ENCODE measurements around the gene FAM181A.

Gene FAM181A

DNA sequence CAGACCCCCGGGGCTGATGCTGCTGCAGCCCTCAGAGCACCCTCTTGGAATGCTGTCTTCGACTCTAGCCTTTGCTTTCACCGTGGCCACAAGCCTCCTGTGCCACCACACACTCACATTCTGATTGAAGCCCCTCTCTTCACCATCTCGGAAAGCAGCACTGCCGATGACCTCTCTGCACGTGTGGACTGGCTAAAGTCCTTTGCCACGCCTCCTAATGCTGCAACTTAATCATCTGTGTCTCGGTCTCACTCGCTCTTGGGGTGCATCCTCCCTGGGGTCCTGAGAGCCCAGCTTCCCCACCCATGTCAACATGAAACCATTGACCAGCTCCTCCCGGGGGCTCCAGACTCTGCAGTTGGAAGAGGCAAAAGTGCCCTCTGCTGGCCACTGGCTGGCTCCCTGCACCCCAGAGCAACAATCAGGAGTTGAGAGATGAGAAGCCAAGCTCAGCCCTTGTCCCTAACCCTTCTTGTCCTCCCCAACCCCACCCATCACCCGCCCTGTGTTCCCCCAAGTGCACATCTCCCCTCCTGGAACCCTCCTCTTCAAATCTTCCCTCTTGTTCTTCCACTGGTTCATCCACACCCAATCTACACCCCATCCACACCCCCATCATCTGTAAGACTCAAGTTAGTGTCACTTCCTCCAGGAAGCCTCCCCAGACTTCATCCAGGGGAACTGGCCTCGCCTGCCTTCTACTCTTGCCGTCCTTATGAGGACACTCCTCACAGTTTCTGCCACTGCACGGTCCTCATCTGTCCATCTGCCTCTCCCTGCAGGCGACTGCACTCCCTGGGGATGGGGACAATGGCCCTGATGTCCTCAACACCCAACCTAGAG lies 23.6 kb upstream of the FAM181A start:
- no peak overlapping the region for H3K4me3 ChIP-seq (replicated peaks in 1 of 2; ENCODE audit: low read depth in 2 of 2, low read length in 2 of 2)
- DNase-seq (ENCODE audit: low read depth in 2 of 2) = no peak
- TF ChIP-seq, protein P1, sequence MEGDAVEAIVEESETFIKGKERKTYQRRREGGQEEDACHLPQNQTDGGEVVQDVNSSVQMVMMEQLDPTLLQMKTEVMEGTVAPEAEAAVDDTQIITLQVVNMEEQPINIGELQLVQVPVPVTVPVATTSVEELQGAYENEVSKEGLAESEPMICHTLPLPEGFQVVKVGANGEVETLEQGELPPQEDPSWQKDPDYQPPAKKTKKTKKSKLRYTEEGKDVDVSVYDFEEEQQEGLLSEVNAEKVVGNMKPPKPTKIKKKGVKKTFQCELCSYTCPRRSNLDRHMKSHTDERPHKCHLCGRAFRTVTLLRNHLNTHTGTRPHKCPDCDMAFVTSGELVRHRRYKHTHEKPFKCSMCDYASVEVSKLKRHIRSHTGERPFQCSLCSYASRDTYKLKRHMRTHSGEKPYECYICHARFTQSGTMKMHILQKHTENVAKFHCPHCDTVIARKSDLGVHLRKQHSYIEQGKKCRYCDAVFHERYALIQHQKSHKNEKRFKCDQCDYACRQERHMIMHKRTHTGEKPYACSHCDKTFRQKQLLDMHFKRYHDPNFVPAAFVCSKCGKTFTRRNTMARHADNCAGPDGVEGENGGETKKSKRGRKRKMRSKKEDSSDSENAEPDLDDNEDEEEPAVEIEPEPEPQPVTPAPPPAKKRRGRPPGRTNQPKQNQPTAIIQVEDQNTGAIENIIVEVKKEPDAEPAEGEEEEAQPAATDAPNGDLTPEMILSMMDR (IDR thresholded peaks at IDR 0.05; ENCODE audit: low read depth, low read length) = peak; percentile 18

DNA sequence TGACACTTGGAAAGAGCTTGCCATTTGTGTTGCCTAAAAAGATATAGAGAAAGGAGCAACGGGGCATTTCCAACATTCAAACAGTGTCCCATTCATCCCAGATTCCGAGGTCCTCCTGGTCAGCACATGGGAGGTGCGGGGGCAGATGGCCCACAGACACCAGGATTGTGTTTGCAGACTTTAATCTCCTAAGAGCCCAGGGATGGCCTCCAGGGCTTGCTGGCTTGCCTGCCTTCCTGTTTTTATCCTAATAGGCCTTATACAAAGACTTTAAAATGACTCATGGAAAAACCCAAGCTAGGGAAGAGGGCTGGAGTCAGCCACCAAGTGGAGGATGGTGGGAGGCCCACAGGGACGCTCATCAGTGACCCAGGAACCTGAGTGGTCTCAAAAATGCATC lies 21.5 kb upstream of the FAM181A start:
- no peak overlapping the region for H3K4me3 ChIP-seq (replicated peaks in 1 of 2; ENCODE audit: low read depth in 2 of 2, low read length in 2 of 2)
- DNase-seq (ENCODE audit: low read depth in 2 of 2) = no peak
- TF ChIP-seq, protein P1 (IDR thresholded peaks at IDR 0.05; ENCODE audit: low read depth, low read length) = no peak

DNA sequence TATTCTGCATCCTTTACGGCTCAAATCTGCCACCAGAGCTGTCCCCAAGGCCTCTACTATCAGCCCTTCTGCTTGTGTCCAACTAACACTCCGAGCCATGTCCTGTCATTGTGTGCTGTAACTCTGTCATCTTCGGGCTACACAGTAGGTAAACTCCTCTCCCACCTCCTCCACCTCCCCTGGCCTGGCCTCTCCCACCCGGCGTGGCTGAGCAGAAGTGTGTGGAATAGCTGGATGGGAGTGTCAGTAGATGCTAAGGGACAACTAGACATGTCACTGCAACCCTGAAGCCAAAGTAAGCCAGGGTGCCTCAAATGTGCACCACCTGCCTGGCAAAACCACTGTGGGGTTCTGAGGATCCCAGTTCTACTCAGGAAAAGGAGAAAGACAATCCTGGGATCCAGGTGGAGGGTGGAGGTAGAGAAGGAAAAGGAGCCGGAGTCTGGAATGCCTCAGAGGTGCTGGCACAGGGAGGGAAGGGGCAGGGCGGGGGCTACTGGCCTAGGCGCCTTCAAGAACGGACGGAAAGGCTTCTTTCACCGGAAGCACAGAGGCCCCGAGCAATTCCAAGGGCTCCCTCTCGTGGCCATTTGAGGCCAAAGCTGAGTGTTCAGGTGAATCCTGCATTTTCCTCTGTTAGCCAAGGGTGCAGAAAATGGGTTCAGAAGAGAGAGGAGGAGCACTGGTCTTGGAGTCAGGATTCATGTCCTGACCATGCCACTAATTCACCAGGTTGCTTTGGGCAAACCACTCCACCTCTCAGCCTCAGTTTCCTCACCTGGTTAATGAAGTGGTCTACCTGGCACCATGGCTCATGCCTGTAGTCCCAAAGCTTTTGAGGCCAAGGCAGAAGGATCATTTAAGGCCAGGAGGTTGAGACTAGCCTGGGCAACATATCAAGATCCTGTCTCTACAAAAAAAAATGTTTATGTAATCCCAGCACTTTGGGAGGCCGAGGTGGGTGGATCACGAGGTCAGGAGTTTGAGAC lies 20.5 kb upstream of the FAM181A start:
- H3K4me3 ChIP-seq (replicated peaks in 1 of 2; ENCODE audit: low read depth in 2 of 2, low read length in 2 of 2) = no peak overlapping the region
- peak; percentile 31 to 44 for DNase-seq (ENCODE audit: low read depth in 2 of 2)
- TF ChIP-seq, protein P1 (IDR thresholded peaks at IDR 0.05; ENCODE audit: low read depth, low read length) = peak; percentile 62

DNA sequence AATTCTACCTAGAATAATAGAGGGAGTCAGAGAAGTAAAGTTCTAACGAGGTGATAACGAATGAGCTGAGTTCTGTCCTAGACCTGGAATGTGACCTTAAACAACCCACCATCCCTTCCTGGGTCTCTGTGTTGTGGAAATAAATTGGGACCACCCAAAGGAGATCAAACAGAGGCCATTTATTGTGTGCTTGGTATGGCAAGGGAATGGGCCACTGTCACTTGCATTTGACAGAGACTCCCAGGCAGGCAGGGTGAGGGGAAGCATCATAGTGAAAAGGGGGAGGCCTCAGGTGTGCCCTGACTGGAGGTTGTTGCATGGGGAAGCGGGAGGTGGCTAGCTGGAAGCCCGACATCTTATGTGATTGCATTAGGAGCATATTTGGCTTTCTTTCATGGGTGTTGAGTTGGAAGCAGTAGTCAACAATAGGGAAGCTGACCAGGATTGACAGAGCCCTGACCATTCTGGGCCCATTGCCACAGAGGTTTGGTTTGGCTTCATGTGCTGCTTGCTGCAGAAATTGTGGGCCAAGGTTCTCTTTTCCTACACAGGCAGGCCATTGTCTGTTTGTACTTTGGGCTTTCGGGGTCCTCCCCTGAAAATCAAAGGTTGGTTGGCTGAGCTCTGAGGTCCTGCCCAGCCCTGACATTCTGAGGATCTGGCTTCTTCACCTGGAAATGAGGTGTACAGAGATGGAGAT lies 17.6 kb upstream of the FAM181A start:
- TF ChIP-seq, protein P1 (IDR thresholded peaks at IDR 0.05; ENCODE audit: low read depth, low read length) = no peak
- H3K4me3 ChIP-seq (replicated peaks in 1 of 2; ENCODE audit: low read depth in 2 of 2, low read length in 2 of 2) = no peak overlapping the region
- DNase-seq (ENCODE audit: low read depth in 2 of 2) = no peak

DNA sequence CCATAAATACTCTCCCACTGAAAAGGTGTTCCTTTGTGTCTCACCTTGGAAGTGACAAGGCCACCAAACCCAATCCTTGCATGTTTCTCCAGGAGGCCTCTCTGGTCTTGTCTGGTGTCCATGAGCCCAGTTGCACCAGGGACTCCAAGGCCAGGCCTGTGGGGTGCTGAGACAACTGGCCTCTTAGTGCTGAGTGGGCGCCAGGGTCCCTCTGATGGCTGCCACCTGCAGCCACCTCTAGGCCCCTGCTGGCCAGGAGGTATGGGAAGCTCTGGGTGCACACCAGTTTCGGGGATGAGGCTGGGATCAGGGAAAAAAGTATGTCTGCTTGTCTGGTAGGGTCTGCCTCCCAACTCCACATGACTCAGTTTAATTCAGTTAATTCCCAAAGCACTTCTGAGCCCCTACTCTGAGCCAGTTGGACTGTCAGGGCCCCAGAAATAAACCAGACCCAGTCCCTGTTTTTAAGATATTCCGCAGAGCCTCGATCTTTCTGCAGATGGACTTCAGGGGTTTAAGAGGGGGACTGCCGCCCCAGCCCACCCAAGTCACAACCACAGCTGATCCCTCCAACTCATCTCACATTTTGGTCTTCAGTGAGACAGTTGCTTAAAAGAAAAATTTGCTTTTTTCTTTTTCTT lies 15.0 kb upstream of the FAM181A start:
- TF ChIP-seq, protein P1 (IDR thresholded peaks at IDR 0.05; ENCODE audit: low read depth, low read length) = no peak
- H3K4me3 ChIP-seq (replicated peaks in 1 of 2; ENCODE audit: low read depth in 2 of 2, low read length in 2 of 2) = no peak overlapping the region
- DNase-seq (ENCODE audit: low read depth in 2 of 2) = no peak

DNA sequence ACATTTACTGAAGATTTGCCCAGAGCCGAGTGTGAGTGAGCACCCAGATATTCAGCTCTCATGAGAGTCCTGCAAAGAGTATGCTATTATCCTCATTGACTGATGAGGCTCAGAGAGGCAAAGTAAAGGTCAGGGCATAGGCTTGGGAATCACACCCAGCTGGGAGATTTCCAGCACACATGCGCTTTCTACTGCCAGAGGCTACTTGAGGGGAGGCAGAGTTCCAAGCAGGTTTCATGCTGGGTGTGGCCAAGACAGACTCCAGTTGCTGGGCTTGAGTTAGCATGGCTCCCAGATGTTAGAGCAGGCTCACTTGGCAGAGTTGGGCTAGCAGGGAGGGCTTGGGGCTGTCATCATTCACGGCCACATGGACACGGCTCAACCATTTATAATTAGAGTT lies 14.4 kb upstream of the FAM181A start:
- TF ChIP-seq, protein P1 (IDR thresholded peaks at IDR 0.05; ENCODE audit: low read depth, low read length) = no peak
- no peak for DNase-seq (ENCODE audit: low read depth in 2 of 2)
- no peak overlapping the region for H3K4me3 ChIP-seq (replicated peaks in 1 of 2; ENCODE audit: low read depth in 2 of 2, low read length in 2 of 2)
